Stimulated activated CD4-positive, alpha-beta T cell treated with anti-CD3 and anti-CD28 coated beads, Interleukin-1b, Interleukin-23, amount 100 ng/mL, for 24 hours (primary cell): Measurements from ENCODE around the gene TAS2R1.

Source experiments
- DNase-seq, 4 experiments: peaks; one replicate each; pipeline ENCODE4 v3.0.0-alpha.2; 2020; ENCODE audit warnings: low read depth in 4 of 4, low spot score in 1 of 4

The TAS2R1 gene

DNA sequence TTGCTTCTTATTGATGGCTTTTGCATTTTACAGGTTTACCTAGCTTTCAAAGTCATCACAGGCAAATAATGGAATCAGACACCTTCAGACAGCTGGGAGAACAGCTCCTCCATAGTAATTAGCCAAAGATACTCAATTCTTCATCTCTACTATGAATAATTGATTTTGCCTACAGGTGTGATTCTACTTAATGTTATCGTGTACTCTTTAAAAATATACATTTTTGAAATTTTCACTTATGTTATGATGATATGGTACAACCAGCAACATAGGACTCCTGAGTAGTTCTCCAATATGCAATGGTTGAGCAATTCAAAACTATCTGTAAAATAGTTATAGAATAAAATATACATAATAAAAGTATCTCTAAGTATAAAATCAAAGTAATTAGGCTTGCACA lies at the start of gene TAS2R1:
TAS2R1 (minus strand) TSS at position 101 of the 400 bp plus-strand sequence. CDS start 319 bp downstream, outside the sequence.
- no peak for DNase-seq

- DNase-seq = no peak
These were observed 40.2 kb upstream of the TAS2R1 start for GRCh38 chr5:9670371-9670770.

- no peak for DNase-seq
These were observed 37.8 kb upstream of the TAS2R1 start for GRCh38 chr5:9667906-9668305.

DNA sequence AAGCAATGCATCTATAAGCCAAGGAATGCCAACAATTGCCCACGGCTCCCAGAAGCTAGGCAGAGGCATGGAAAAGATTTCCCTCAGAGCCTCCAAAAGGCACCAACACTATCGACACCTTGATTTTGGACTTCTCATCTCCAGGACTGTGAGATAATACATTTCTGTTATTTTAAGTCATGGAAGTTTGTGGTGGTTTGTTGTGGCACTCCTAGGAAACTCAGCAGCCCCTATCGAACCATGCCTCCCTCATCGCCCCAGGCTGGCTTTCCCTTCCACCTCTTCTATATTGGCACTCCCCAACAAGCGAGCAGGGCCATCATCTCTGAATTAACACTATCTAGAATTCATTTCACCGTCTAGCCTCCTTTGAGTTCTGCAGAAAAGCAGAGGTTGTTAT lies 33.7 kb upstream of the TAS2R1 start:
- DNase-seq = no peak

DNA sequence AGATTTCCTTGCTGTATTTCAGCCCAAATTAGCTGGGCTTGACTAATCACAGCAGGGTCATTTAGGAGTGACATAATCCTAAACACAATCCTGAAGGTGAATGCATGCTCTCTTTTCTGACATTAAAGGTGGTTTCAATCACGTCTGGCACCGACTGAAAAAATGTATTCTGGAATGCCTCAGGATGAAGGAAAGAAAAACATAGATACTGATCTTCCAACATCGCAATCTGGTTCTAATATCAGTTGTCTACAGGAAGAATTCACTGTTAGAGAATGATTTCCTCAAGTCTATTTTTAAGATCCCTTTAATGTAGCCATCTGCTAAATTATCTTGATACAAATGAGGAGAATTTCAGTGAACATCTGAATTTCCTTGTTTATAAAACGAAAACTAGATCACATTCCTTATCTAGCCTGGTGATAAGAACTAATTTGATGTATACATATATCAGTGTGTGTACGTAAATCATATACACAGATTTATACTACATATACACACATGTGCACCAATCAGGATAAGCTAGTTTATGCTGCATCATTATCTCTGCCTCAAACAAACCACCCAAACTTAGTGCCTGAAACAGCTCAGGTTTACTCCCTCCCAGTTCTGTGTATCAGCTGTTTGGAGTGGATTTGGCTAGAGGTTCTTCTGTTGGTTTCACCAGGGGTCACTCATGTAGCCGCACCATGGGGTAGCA lies 31.3 kb upstream of the TAS2R1 start:
- DNase-seq = no peak

- no peak for DNase-seq
These were observed 28.6 kb upstream of the TAS2R1 start for GRCh38 chr5:9658706-9659105.

DNA sequence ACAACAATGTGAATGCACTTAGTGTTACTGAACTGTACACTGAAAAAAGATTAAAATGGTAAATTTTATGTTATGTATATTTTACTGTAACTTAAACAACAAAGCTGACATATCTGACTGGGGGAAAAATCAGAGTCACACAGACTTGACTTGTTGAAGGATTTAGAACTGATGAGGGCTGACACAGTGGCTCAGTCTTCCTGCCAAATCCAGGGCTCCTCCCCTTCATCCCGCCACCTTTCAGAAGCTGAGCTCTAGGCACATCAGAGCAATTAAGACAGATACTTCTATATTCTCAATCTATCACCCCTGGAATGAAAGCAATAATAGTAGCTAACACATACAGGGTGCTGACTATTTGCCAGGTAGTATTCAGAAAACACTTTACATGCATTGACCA lies 27.7 kb upstream of the TAS2R1 start:
- DNase-seq = no peak

GRCh38 chr5:9655641-9656040 lies 25.5 kb upstream of the TAS2R1 start:
- no peak for DNase-seq

- no peak for DNase-seq
These were observed 24.7 kb upstream of the TAS2R1 start for GRCh38 chr5:9654886-9655285.

- DNase-seq = no peak
These were observed 23.7 kb upstream of the TAS2R1 start for GRCh38 chr5:9653811-9654210.

GRCh38 chr5:9653061-9653460 lies 22.9 kb upstream of the TAS2R1 start:
- DNase-seq = no peak

DNA sequence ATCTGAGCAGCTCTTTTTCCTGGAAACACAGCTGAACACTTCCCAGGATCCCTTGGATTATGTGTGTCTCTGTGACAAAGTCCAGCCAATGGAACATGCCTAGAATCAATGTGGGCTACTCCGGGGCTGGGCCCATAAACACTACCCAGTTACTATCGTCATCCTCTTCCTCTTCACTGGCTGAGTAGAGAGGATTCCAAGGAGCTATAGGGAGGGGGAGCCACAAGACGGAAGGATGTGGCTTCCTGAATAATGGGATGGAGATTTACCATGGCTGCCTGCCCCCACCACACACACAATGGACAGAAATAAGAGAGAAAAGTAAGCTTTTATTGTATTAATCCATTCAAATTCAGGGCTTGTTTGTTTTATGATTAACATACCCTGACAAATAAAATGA lies 22.1 kb upstream of the TAS2R1 start:
- DNase-seq = no peak

DNA sequence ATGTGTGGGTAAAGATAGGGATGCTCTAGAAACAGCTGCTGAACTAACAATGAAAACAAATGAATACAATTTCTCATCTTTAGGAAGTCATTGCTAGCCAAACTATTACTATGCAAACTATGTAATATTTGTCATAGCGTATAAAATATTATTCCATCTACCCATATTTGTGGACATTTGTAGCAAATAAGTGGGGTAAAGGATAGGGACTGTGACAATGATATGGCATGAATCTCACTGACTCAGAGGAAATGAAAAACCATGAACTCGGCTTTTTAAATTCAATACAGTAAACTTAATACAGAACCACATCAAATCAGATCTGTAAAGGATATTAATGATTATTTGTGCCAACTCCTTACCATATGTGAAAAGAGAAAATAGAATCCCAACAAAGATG lies 16.7 kb upstream of the TAS2R1 start:
- DNase-seq = no peak

GRCh38 chr5:9644630-9645029 lies 14.5 kb upstream of the TAS2R1 start:
- no peak for DNase-seq

DNA sequence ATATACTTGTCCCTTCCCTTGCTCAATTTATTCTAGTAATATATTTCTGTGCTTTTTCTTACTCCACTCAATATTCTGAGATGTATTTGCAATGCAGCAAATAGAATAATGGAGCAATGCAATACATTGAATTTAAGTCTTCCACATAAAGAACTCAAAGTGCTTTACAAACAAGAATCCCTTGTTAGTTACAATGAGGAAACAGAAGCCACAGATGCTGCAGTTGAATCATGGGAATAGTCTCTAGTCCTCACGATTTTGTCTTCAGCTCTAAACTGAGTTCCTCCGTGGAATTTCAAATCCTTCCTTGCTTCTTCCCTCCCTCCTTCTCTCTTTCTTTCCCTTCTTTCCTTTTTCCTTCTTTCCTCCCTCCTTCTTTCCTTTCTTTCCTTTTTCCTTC lies 12.5 kb upstream of the TAS2R1 start:
- DNase-seq = no peak

GRCh38 chr5:9641806-9642355 lies 11.7 kb upstream of the TAS2R1 start:
- no peak for DNase-seq

GRCh38 chr5:9632495-9632894 lies 2.3 kb upstream of the TAS2R1 start:
- DNase-seq = no peak

GRCh38 chr5:9627541-9627940 lies 2.6 kb downstream of the TAS2R1 start:
- DNase-seq = no peak

- DNase-seq = no peak
These were observed 3.2 kb downstream of the TAS2R1 start for GRCh38 chr5:9626955-9627354.

GRCh38 chr5:9625731-9626130 lies 4.4 kb downstream of the TAS2R1 start:
- DNase-seq = no peak

DNA sequence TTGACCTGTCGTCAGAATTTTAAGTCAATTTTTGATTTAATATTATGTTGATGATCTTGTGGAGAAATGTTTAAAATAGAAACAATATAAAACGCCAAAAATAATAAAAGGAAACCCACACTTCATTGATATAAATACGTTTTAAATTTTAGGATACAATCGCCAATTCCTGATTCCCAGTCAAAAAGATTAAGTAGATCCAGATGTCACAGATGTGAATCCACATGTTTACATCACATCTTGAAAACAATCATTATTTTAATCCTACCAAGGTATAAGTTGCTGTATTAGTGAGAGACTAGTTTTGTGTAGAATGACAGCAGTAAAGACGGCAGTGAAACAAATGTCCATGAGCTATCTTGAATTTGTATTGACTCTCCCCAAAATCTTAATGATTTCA lies 4.9 kb downstream of the TAS2R1 start:
- no peak for DNase-seq

GRCh38 chr5:9624196-9624947 lies 5.8 kb downstream of the TAS2R1 start:
- DNase-seq = no peak
